H9 (cell line): ENCODE results near the gene GUK1. TPM values are rescaled to one million over a fixed set of nuclear protein-coding genes. Genes with fewer than 3 reads are reported as not detected.

Source experiments
- DNase-seq: peaks from one replicate; pipeline ENCODE4 v3.0.0-alpha.2; 2017
- H2AFZ ChIP-seq: one replicate; pipeline ENCODE4 v1.6.1; 2013; ENCODE audit warnings: mild to moderate bottlenecking, low read length, control low read depth, moderate library complexity
- H2AK5ac ChIP-seq: 2 replicates; pipeline ENCODE4 v1.6.1; 2013; ENCODE audit warnings: low read length, control low read depth, mixed read lengths; ENCODE audit not compliant: insufficient read length
- H2BK120ac ChIP-seq: one replicate; pipeline ENCODE4 v1.6.1; 2013; ENCODE audit warnings: low read depth, mild to moderate bottlenecking, low read length, control low read depth, inconsistent platforms; ENCODE audit not compliant: poor library complexity, severe bottlenecking
- H2BK12ac ChIP-seq: 2 replicates; pipeline ENCODE4 v1.6.1; 2013; ENCODE audit warnings: low read length, control low read depth, mixed read lengths, low read depth; ENCODE audit not compliant: insufficient read length
- H2BK15ac ChIP-seq: 2 replicates; pipeline ENCODE4 v1.6.1; 2013; ENCODE audit warnings: low read depth, low read length, control low read depth
- H2BK20ac ChIP-seq: one replicate; pipeline ENCODE4 v1.6.1; 2013; ENCODE audit warnings: low read depth, mild to moderate bottlenecking, low read length, control low read depth, inconsistent platforms; ENCODE audit not compliant: poor library complexity, severe bottlenecking
- H2BK5ac ChIP-seq: 2 replicates; pipeline ENCODE4 v1.6.1; 2013; ENCODE audit warnings: low read length, control low read depth, mixed read lengths; ENCODE audit not compliant: insufficient read length
- H3K14ac ChIP-seq: 2 replicates; pipeline ENCODE4 v1.6.1; 2013; ENCODE audit warnings: low read length, control low read depth; ENCODE audit not compliant: insufficient read depth
- H3K18ac ChIP-seq: 2 replicates; pipeline ENCODE4 v1.6.1; 2013; ENCODE audit warnings: low read depth, mild to moderate bottlenecking, mixed read lengths, low read length, control low read depth; ENCODE audit not compliant: insufficient read length
- H3K23ac ChIP-seq: 2 replicates; pipeline ENCODE4 v1.6.1; 2013; ENCODE audit warnings: low read length, control low read depth, mixed read lengths, low read depth; ENCODE audit not compliant: insufficient read length
- H3K23me2 ChIP-seq: 2 replicates; pipeline ENCODE4 v1.6.1; 2013; ENCODE audit warnings: low read depth, mild to moderate bottlenecking, mixed read lengths, low read length, control low read depth; ENCODE audit not compliant: insufficient read length, poor library complexity, severe bottlenecking
- H3K27ac ChIP-seq: 2 replicates; pipeline ENCODE4 v1.5.1; 2013; ENCODE audit warnings: low read length, control low read depth, mixed read lengths, low read depth; ENCODE audit not compliant: insufficient read length
- H3K27me3 ChIP-seq: 2 replicates; pipeline ENCODE4 v1.6.1; 2013; ENCODE audit warnings: low read length, control low read depth, inconsistent platforms; ENCODE audit not compliant: insufficient read depth
- H3K4ac ChIP-seq: 2 replicates; pipeline ENCODE4 v1.6.1; 2013; ENCODE audit warnings: low read depth, mild to moderate bottlenecking, control low read depth, inconsistent platforms, low read length, moderate library complexity
- H3K4me1 ChIP-seq: 2 replicates; pipeline ENCODE4 v1.6.1; 2013; ENCODE audit warnings: low read length, control low read depth, inconsistent platforms; ENCODE audit not compliant: insufficient read depth
- H3K4me2 ChIP-seq: 2 replicates; pipeline ENCODE4 v1.6.1; 2013; ENCODE audit warnings: low read length, control low read depth, mixed read lengths; ENCODE audit not compliant: insufficient read length, insufficient read depth
- H3K56ac ChIP-seq: 2 replicates; pipeline ENCODE4 v1.6.1; 2013; ENCODE audit warnings: low read depth, mild to moderate bottlenecking, mixed read lengths, low read length, control low read depth; ENCODE audit not compliant: insufficient read length
- H3K79me1 ChIP-seq: 2 replicates; pipeline ENCODE4 v1.6.1; 2013; ENCODE audit warnings: low read depth, mild to moderate bottlenecking, moderate library complexity, low read length, control low read depth, inconsistent platforms; ENCODE audit not compliant: insufficient read depth, poor library complexity, severe bottlenecking
- H3K79me2 ChIP-seq: 2 replicates; pipeline ENCODE4 v1.6.1; 2013; ENCODE audit warnings: low read length, control low read depth, inconsistent platforms; ENCODE audit not compliant: insufficient read depth
- H3K9ac ChIP-seq: 2 replicates; pipeline ENCODE4 v1.6.1; 2013; ENCODE audit warnings: low read length, control low read depth, mixed read lengths; ENCODE audit not compliant: insufficient read length; ENCODE audit errors: extremely low read depth
- H3K9me3 ChIP-seq: one replicate; pipeline ENCODE4 v1.6.1; 2013; ENCODE audit warnings: low read depth, low read length, inconsistent platforms; ENCODE audit not compliant: control insufficient read depth
- H3T11ph ChIP-seq: one replicate; pipeline ENCODE4 v1.6.1; 2013; ENCODE audit warnings: mild to moderate bottlenecking, low read length, control low read depth, inconsistent platforms
- H4K20me1 ChIP-seq: one replicate; pipeline ENCODE4 v1.6.1; 2013; ENCODE audit not compliant: control insufficient read depth, insufficient read length, insufficient read depth
- H4K5ac ChIP-seq: 2 replicates; pipeline ENCODE4 v1.6.1; 2013; ENCODE audit warnings: low read depth, mild to moderate bottlenecking, mixed read lengths, low read length, control low read depth; ENCODE audit not compliant: insufficient read length
- H4K8ac ChIP-seq: replicated peaks from 2 replicates; pipeline ENCODE4 v1.6.1; 2013; ENCODE audit warnings: low read length, control low read depth, mixed read lengths, low read depth; ENCODE audit not compliant: insufficient read length
- H4K91ac ChIP-seq: 2 replicates; pipeline ENCODE4 v1.6.1; 2013; ENCODE audit warnings: low read depth, mild to moderate bottlenecking, moderate library complexity, mixed read lengths, low read length, control low read depth; ENCODE audit not compliant: insufficient read length
- H3K27ac Mint-ChIP-seq, 3 experiments: 2 replicates in 2 of 3; 3 replicates in 1 of 3; pipeline ENCODE4 v1.8.0; 2020 to 2021; ENCODE audit warnings: mixed read lengths in 3 of 3, mild to moderate bottlenecking in 1 of 3, moderate library complexity in 1 of 3
- H3K27me3 Mint-ChIP-seq: 2 replicates; pipeline ENCODE4 v1.8.0; 2021; ENCODE audit warnings: low read depth, mild to moderate bottlenecking, moderate library complexity, mixed read lengths
- H3K36me3 Mint-ChIP-seq, 3 experiments: 2 replicates in 2 of 3; 3 replicates in 1 of 3; pipeline ENCODE4 v1.8.0; 2020 to 2021; ENCODE audit warnings: low read depth in 3 of 3, mixed read lengths in 3 of 3; ENCODE audit not compliant: insufficient read depth in 1 of 3
- H3K4me1 Mint-ChIP-seq, 2 experiments: 2 replicates each; pipeline ENCODE4 v1.8.0; 2020; ENCODE audit warnings: mixed read lengths in 2 of 2
- H3K4me3 Mint-ChIP-seq, 2 experiments: 2 replicates in 1 of 2; 3 replicates in 1 of 2; pipeline ENCODE4 v1.8.0; 2020 to 2021; ENCODE audit warnings: mild to moderate bottlenecking in 2 of 2, mixed read lengths in 2 of 2, moderate library complexity in 1 of 2
- H3K9me3 Mint-ChIP-seq, 2 experiments: 2 replicates in 1 of 2; 3 replicates in 1 of 2; pipeline ENCODE4 v1.8.0; 2020; ENCODE audit warnings: mild to moderate bottlenecking in 2 of 2, mixed read lengths in 2 of 2, moderate library complexity in 1 of 2
- CTCF ChIP-seq: fragments of 200-600 bp; sonication (generic); conservative IDR thresholded peaks from 3 replicates; pipeline ENCODE4 v1.8.0; 2021; ENCODE audit warnings: antibody characterized with exemption, mild to moderate bottlenecking
- WGBS: extraction: QIAGEN DNeasy Blood & Tissue Kit; methylation state at CpG from one replicate; pipeline ENCODE4 v1.1.7; 2013; ENCODE audit warnings: missing lambda C conversion rate, low lambda C conversion rate, mixed read lengths; ENCODE audit not compliant: insufficient read length; ENCODE audit errors: extremely low coverage; 5-methylcytosine and 5-hydroxymethylcytosine counted together
- total RNA-seq: library from RNA; stranded (reverse); gene quantifications from 2 replicates; pipeline ENCODE4 v1.2.1, GENCODE V29; 2021

Gene GUK1
- total RNA-seq, 1 experiment from 2014 or later, result 88.2 TPM

DNA sequence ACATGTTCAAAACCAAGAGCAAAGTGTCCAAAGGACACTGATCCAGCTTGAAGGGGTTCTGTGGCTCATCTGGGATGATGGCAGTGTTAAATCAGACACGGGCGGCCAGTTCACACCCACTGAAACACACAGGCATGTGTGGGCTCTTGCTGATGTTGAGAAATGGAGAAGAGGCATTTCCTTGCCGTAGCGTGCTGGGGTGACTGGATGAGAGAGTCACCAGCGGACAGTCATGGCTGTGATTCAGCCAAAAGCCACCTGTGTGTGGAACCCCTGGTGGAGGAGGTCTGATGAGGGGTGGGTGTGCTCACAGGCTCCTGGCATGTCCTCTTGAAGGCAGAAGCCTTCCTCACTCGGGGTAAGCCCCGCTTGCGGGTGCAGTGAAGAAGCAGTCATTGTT lies 44.1 kb upstream of the GUK1 start:
- Histone ChIP-seq H3K4me2 (no peak overlapping the region), H2AK5ac (no peak overlapping the region), H2BK120ac (no peak overlapping the region), H2BK20ac (no peak overlapping the region), H3K4me1 (no peaks in the 10 kb centered on the region), H2BK12ac (no peak overlapping the region), H3K79me2 (peaks cover 48% of the 10 kb centered on the region), H3K23me2 (no peaks in the 10 kb centered on the region), H2AFZ (no peak overlapping the region), H3K27ac (no peak overlapping the region), H4K91ac (no peak overlapping the region), H3K23ac (no peak overlapping the region), H3K9ac (no peak overlapping the region), H3K18ac (no peak overlapping the region), H4K20me1 (peaks cover 2% of the 10 kb centered on the region), H2BK15ac (no peak overlapping the region), H2BK5ac (no peak overlapping the region), H3K56ac (no peak overlapping the region), H3K27me3 (no peaks in the 10 kb centered on the region), H3K14ac (no peak overlapping the region), H3T11ph (no peak overlapping the region), H4K5ac (no peak overlapping the region), H4K8ac (no peak overlapping the region), H3K4ac (no peak overlapping the region), H3K9me3 (no peaks in the 10 kb centered on the region), H3K79me1 (peaks cover 10% of the 10 kb centered on the region)
- Mint-ChIP-seq H3K4me1 (peaks cover 4 to 12% of the 10 kb centered on the region in 2 experiments; a peak in 3 of 4 replicates), H3K9me3 (peaks cover 8 to 11% of the 10 kb centered on the region in 2 experiments), H3K4me3 (no peak overlapping the region), H3K36me3 (peaks cover 45 to 72% (median 60%) of the 10 kb centered on the region in 3 experiments), H3K27me3 (no peaks in the 10 kb centered on the region), H3K27ac (peak overlapping the region in 1 of 3 experiments; percentile 53; a peak in 1 of 7 replicates)
- TF ChIP-seq CTCF, result no peak
- peak; percentile 20 for DNase-seq
- no CpG with 5 or more reads among the region's 8 CpGs for WGBS
